CD4-positive, alpha-beta T cell treated with Interleukin-4 for 1 hour (primary cell): Measurements from ENCODE around the gene TTC28.

Experiments used
- DNase-seq, 2 donors: peaks; one replicate each; pipeline ENCODE4 v3.0.0-alpha.2; 2020 to 2022

Gene TTC28

DNA sequence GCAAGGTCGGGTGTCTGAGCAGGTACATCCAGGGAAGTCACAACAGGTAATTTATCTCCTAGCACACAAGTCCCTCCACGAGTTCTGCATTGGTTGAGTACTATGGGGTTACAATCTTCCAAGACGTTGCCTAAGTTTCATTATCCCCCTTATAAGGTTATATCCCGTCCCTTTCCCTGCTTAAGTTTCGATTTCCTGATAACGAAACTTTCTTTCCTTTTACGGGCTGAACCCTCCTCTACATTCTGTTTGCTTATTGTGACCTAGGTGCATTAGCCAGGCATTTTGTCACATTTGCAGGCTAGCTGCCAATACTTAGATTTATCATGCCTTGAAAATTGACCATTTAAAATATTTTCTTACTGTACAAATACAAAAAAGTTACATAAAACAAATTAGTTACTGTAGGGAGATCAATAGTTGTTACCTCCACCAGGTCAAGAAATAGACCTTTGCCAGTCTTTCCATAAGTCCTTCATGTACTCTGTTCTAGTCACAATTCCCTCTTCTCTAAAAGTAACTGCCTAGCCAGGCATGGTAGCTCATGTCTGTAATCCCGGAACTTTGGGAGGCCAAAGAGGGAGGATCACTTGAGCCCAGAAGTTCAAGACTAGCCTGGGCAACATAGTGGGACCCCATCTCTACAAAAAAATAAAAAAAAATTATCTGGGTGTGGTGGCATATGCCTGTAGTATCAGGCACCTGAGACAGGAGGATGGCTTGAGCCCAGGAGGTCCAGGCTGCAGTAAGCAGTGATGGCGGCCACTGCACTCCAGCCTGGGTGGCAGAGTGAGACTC, 746.3 kb downstream of the TTC28 start:
- no peak for DNase-seq

- DNase-seq = no peak
These were observed 749.1 kb downstream of the TTC28 start for GRCh38 chr22:27930331-27931060.
